Mucosa of rectum (tissue), 2 donors: ENCODE measurements around the gene IGFL2.

Experiments used
- H3K27ac ChIP-seq, 2 donors: one replicate each; pipeline ENCODE4 v1.7.0; 2013; ENCODE audit warnings: inconsistent platforms in 2 of 2, low read depth in 2 of 2, low read length in 2 of 2
- H3K27me3 ChIP-seq, 2 donors: one replicate each; pipeline ENCODE4 v1.7.0; 2013; ENCODE audit warnings: low read length in 2 of 2; ENCODE audit not compliant: control insufficient read depth in 2 of 2, insufficient read depth in 2 of 2
- H3K36me3 ChIP-seq, 2 donors: one replicate each; pipeline ENCODE4 v1.7.0; 2013; ENCODE audit warnings: low read length in 2 of 2; ENCODE audit not compliant: control insufficient read depth in 2 of 2, insufficient read depth in 2 of 2
- H3K4me1 ChIP-seq, 2 donors: one replicate each; pipeline ENCODE4 v1.7.0; 2013; ENCODE audit warnings: low read length in 2 of 2, mild to moderate bottlenecking in 1 of 2; ENCODE audit not compliant: control insufficient read depth in 2 of 2, insufficient read depth in 2 of 2
- H3K4me3 ChIP-seq, 2 donors: one replicate each; pipeline ENCODE4 v1.7.0; 2013; ENCODE audit warnings: low read length in 2 of 2
- H3K9ac ChIP-seq, 2 donors: one replicate each; pipeline ENCODE4 v1.7.0; 2013; ENCODE audit warnings: low read length in 2 of 2, low read depth in 1 of 2, mild to moderate bottlenecking in 1 of 2
- H3K9me3 ChIP-seq, 2 donors: one replicate each; pipeline ENCODE4 v1.7.0; 2013; ENCODE audit warnings: low read length in 2 of 2; ENCODE audit not compliant: control insufficient read depth in 2 of 2
- donor health status: healthy.
- donor health status: Normal muscosa, but diverticular disease.

The IGFL2 gene

GRCh38 chr19:46197314-46198070, 49.5 kb downstream of the IGFL2 start:
- H3K4me1 ChIP-seq = no peaks in the 10 kb centered on the region
- H3K4me3 ChIP-seq = no peak overlapping the region
- no peak overlapping the region for H3K27ac ChIP-seq
- H3K9ac ChIP-seq = no peak overlapping the region
- H3K36me3 ChIP-seq = no peaks in the 10 kb centered on the region
- H3K9me3 ChIP-seq = no peaks in the 10 kb centered on the region
- peaks cover 3 to 8% of the 10 kb centered on the region in 2 donors for H3K27me3 ChIP-seq

DNA sequence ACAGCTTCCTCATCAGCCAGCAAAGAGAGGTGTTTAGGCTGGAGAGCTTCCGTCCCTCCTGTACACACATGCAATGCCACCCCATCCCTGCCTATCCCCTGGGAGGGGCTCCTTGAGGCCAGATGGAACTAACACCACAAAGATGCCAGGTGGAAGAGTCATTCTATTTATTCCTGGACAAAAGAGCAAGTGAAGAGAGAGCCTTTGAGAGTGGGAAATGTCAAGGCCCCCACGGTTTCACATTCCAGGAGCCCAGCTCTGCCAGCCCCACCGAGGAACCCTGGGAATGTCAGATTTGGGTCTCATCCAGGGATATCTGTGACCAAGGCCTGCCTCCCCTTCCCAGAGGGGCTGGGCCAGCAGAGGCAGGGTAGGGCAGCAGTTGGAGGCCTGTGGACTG, 50.7 kb downstream of the IGFL2 start:
- H3K4me1 ChIP-seq = no peaks in the 10 kb centered on the region
- H3K36me3 ChIP-seq = no peaks in the 10 kb centered on the region
- H3K9me3 ChIP-seq = no peaks in the 10 kb centered on the region
- H3K27ac ChIP-seq = no peak overlapping the region
- peaks cover 3 to 7% of the 10 kb centered on the region in 2 donors for H3K27me3 ChIP-seq
- no peak overlapping the region for H3K9ac ChIP-seq
- no peak overlapping the region for H3K4me3 ChIP-seq

DNA sequence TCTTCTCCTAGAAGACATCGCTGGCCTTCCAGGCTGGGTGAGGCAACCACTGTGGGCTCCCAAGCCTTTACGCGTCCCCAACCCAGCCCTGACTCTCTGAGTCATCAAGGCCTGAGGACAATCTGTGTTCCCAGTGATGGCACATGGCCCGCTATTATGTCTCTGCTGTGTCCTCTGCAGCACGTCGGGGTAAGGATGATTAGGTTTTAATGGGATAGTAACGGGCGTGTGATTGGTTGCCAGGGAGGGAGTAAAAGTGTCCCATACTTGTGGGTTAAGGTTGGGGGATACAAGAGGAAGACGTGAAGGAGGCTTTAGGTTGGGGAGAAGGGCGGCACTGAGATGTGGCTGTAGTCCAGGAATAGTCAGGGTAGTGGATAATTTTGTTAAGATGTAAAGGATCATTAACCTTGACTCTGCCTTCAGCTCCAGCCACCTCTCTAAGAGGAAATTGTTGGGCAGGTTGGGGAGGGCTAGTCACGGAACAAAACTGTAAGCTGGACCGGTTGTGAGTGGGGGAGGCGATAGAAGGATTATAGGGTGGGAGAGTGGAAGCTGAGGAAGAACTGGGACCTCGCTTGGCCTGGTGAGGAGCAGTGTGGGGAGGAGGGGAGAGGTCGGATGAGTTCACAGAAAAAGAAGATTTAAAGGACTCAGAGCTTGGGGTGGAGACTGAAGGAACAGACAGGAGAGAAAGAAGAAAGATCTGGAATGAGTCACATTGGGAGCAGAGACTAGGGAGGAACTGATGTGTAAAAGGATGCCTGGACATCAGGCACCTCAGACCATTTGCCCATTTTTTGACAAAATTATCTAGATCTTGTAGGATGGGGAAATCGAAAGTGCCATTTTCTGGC, 53.6 kb downstream of the IGFL2 start:
- H3K9ac ChIP-seq = no peak overlapping the region
- H3K27me3 ChIP-seq = peaks cover 3 to 4% of the 10 kb centered on the region in 2 donors
- H3K4me3 ChIP-seq = no peak overlapping the region
- no peaks in the 10 kb centered on the region for H3K36me3 ChIP-seq
- no peaks in the 10 kb centered on the region for H3K4me1 ChIP-seq
- no peaks in the 10 kb centered on the region for H3K9me3 ChIP-seq
- no peak overlapping the region for H3K27ac ChIP-seq

DNA sequence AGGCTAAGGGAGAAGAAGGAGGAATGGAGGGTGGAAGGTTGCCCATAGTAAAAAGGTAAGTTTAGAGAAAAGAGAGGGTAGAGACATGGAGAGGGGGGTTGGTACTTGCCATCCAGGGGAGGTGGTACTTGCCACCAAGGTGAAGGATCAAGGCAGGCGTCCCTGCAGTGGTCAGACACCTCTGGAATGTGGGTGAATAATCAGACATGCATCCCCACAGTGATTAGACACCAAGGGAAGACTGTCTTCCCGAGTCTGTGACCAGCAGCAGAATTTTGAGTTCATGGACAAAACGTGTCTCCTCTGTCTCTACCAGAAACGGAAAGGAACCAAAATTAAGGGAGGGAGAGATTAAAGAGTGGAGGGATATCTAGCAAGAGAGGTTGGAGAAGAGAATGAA, 54.4 kb downstream of the IGFL2 start:
- Histone ChIP-seq H3K9ac (no peak overlapping the region), H3K27ac (no peak overlapping the region), H3K4me3 (no peak overlapping the region), H3K4me1 (no peaks in the 10 kb centered on the region), H3K36me3 (no peaks in the 10 kb centered on the region), H3K9me3 (no peaks in the 10 kb centered on the region), H3K27me3 (peaks cover 0 to under 1% of the 10 kb centered on the region in 2 donors)

- H3K36me3 ChIP-seq = no peaks in the 10 kb centered on the region
- H3K27me3 ChIP-seq = no peaks in the 10 kb centered on the region
- no peak overlapping the region for H3K9ac ChIP-seq
- H3K4me1 ChIP-seq = no peaks in the 10 kb centered on the region
- H3K9me3 ChIP-seq = no peaks in the 10 kb centered on the region
- no peak overlapping the region for H3K4me3 ChIP-seq
- H3K27ac ChIP-seq = no peak overlapping the region
These were observed 55.1 kb downstream of the IGFL2 start for GRCh38 chr19:46202872-46203860.

DNA sequence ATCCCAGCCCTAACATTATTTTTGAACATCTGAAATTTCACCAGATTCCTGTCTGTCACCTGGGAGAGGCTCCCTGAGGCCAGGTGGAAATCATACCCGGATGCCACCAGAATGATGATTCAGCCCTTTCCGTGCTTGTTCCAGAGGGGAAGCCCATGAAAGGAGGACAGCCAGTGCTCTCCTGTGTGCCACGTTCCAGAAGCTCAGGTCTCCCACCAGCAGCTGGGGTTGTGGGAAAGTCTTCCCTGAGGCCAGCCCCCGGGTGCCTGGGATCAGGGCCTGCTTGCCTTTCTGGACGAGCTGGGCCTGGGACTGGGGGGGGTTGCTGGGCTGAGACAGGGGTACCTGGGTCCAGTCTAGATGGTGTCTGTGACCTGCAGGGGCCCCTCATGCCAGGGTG, 56.0 kb downstream of the IGFL2 start:
- H3K27me3 ChIP-seq = no peaks in the 10 kb centered on the region
- H3K4me1 ChIP-seq = no peaks in the 10 kb centered on the region
- H3K27ac ChIP-seq = no peak overlapping the region
- H3K9ac ChIP-seq = no peak overlapping the region
- H3K4me3 ChIP-seq = no peak overlapping the region
- no peaks in the 10 kb centered on the region for H3K9me3 ChIP-seq
- H3K36me3 ChIP-seq = no peaks in the 10 kb centered on the region

DNA sequence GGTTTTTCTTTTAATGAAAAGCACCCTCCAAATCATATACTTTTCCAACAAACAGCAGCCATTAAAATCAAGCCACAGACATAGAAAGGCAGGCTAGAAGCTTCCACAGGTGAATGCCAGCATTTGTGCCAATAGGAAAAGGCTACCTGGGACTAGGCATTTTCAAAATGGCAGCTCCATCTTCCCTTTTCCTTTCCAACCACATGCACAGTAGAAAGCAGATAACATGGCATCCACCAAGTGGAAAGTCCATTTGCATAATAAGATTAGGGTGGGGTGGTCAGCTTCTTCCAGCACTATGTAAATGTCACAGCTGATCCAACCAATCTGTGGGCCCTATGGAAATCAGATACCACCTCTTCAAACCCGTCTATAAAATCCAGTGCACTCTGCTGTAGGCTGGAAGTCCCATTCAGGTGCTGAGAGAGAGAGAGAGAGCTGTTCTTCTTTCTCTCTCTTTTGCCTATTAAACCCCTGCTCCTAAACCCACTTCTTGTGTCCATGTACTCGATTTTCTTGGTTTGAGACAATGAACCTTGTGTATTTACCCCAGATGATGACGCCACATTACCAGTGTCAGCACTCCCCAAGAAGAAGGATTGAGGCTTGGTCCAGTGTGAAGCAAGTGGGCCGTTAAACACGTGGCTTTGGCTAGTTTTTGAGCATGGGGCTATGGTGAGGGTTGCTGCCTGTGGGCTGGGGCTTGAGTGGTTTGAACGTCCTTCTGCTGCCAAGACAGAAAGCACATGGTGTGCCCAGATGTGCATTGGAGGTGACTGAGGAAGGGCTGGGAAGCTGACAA, 57.3 kb downstream of the IGFL2 start:
- no peak overlapping the region for H3K27ac ChIP-seq
- H3K4me1 ChIP-seq = no peaks in the 10 kb centered on the region
- H3K9me3 ChIP-seq = no peaks in the 10 kb centered on the region

GRCh38 chr19:46206176-46206575, 58.1 kb downstream of the IGFL2 start:
- Histone ChIP-seq H3K36me3 (no peaks in the 10 kb centered on the region), H3K4me1 (no peaks in the 10 kb centered on the region), H3K9me3 (no peaks in the 10 kb centered on the region), H3K4me3 (no peak overlapping the region), H3K9ac (no peak overlapping the region), H3K27ac (no peak overlapping the region), H3K27me3 (no peaks in the 10 kb centered on the region)

More for the DNA sequence above, 57.3 kb downstream of the IGFL2 start:
- no peak overlapping the region for H3K9ac ChIP-seq
- no peaks in the 10 kb centered on the region for H3K27me3 ChIP-seq
- no peaks in the 10 kb centered on the region for H3K36me3 ChIP-seq
- H3K4me3 ChIP-seq = no peak overlapping the region

DNA sequence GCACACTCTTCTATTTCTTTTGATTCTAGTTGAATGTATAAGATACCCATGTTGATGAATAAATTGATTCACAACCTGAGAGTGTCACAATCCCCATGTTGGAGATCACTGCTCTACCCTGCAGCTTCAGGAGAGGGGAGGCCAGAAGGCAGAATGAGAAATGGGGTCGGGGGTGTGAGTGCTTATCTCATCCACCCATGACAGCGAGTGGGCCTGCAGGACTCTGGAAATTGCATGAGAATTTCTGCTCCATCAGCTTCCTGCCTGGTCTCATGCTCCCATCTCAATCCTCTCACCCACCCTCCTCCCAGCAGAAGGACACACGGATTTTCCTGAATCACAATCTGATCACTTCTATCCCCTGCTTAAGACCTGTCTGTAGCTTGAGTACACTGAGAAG, 58.6 kb downstream of the IGFL2 start:
- Histone ChIP-seq H3K4me3 (no peak overlapping the region), H3K9me3 (no peaks in the 10 kb centered on the region), H3K36me3 (no peaks in the 10 kb centered on the region), H3K9ac (no peak overlapping the region), H3K27me3 (no peaks in the 10 kb centered on the region), H3K27ac (no peak overlapping the region), H3K4me1 (no peaks in the 10 kb centered on the region)
